ENCODE data around the gene LCORL. TPM values are rescaled to one million over a fixed set of nuclear protein-coding genes. Genes with fewer than 3 reads are reported as not detected.

LCORL gene
- total RNA-seq, 2 donors from 2014 or later = 16.5 to 20.7 TPM

- DNase-seq = peak; percentile 100
- no peaks in the 10 kb centered on the region for H3K36me3 ChIP-seq
- peak within 1 kb of the TSS; percentile 92 for H3K27ac ChIP-seq
- TF ChIP-seq, protein P1, sequence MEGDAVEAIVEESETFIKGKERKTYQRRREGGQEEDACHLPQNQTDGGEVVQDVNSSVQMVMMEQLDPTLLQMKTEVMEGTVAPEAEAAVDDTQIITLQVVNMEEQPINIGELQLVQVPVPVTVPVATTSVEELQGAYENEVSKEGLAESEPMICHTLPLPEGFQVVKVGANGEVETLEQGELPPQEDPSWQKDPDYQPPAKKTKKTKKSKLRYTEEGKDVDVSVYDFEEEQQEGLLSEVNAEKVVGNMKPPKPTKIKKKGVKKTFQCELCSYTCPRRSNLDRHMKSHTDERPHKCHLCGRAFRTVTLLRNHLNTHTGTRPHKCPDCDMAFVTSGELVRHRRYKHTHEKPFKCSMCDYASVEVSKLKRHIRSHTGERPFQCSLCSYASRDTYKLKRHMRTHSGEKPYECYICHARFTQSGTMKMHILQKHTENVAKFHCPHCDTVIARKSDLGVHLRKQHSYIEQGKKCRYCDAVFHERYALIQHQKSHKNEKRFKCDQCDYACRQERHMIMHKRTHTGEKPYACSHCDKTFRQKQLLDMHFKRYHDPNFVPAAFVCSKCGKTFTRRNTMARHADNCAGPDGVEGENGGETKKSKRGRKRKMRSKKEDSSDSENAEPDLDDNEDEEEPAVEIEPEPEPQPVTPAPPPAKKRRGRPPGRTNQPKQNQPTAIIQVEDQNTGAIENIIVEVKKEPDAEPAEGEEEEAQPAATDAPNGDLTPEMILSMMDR (IDR thresholded peaks at IDR 0.05) = no peak
- H3K9ac ChIP-seq (ENCODE audit: low read depth in 2 of 2, low read length in 2 of 2) = peak within 1 kb of the TSS; percentile 81 to 98
- intact Hi-C loops (cut with DNase I) = loop anchor here (5.0 to 10.0 kb wide), 2 partner anchors 212 to 564 kb away; partner anchors contain the start of gene LCORL
- H3K9me3 ChIP-seq = no peaks in the 10 kb centered on the region
- H3K27me3 ChIP-seq = no peaks in the 10 kb centered on the region
- H3K4me3 ChIP-seq = peak within 1 kb of the TSS; percentile 95
- peaks cover 30% of the 10 kb centered on the region for H3K4me1 ChIP-seq
These were observed 211.1 kb downstream of the LCORL start, which contains the start of the genes DCAF16 and NCAPG for GRCh38 chr4:17810260-17811077. DCAF16 (minus strand) TSS chr4:17810757; CDS start chr4:17804141, 6,616 bp downstream. NCAPG (plus strand) TSS chr4:17810979; CDS start chr4:17811078, 99 bp downstream.

- Histone ChIP-seq H3K9ac (ENCODE audit: low read depth in 2 of 2, low read length in 2 of 2) (peak overlapping the region; percentile 81 to 98), H3K4me1 (peaks cover 30% of the 10 kb centered on the region), H3K27ac (peak overlapping the region; percentile 92), H3K9me3 (no peaks in the 10 kb centered on the region), H3K27me3 (no peaks in the 10 kb centered on the region), H3K4me3 (peak overlapping the region; percentile 95), H3K36me3 (no peaks in the 10 kb centered on the region)
- no peak for DNase-seq
- TF ChIP-seq, protein P1 (IDR thresholded peaks at IDR 0.05) = no peak
- intact Hi-C loops (cut with DNase I) = loop anchor here (5.0 to 10.0 kb wide), 4 partner anchors 195 to 565 kb away; partner anchors contain the start of genes LCORL and MED28
These were observed 211.9 kb downstream of the LCORL start for GRCh38 chr4:17809667-17810066.

GRCh38 chr4:17807446-17807845, 214.1 kb downstream of the LCORL start:
- Histone ChIP-seq H3K27me3 (no peaks in the 10 kb centered on the region), H3K27ac (no peak overlapping the region), H3K4me1 (peaks cover 27% of the 10 kb centered on the region), H3K36me3 (peaks cover 8% of the 10 kb centered on the region), H3K9me3 (no peaks in the 10 kb centered on the region), H3K4me3 (no peak overlapping the region), H3K9ac (ENCODE audit: low read depth in 2 of 2, low read length in 2 of 2) (no peak overlapping the region)
- DNase-seq = no peak
- intact Hi-C loops (cut with DNase I) = loop anchor here (10.0 kb wide), 2 partner anchors 193 to 253 kb away; partner anchors contain the start of gene MED28
- TF ChIP-seq, protein P1 (IDR thresholded peaks at IDR 0.05) = no peak

DNA sequence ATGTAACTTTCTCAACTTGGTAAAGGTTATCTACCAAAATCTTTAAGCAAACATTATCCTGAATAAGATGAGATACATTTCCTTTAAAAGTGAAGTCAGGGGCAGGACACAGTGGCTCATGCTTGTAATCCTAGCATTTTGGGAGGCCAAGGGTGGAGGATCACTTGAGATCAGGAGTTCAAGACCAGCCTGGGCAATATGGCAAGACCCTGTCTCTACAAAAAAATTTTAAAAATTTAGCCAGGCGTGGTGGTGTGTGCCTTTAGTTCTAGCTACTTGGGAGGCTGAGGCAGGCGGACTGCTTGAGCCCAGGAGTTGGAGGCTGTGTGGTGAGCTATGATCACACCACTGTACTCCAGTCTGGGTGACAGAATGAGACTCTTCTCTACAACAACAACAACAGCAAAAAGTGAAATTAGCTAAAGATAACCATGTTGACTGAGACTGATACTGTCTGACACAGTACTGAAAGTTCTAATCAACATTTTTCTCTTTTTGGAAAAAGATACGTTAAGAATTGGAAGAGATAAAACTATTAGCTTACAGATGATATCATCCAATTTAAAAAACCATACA, 215.9 kb downstream of the LCORL start:
- Histone ChIP-seq H3K9ac (ENCODE audit: low read depth in 2 of 2, low read length in 2 of 2) (no peak overlapping the region), H3K4me1 (peaks cover 25% of the 10 kb centered on the region), H3K4me3 (no peak overlapping the region), H3K9me3 (no peaks in the 10 kb centered on the region), H3K27ac (no peak overlapping the region), H3K36me3 (peaks cover 8% of the 10 kb centered on the region), H3K27me3 (no peaks in the 10 kb centered on the region)
- TF ChIP-seq, protein P1 (IDR thresholded peaks at IDR 0.05) = no peak
- intact Hi-C loops (cut with DNase I) = loop anchor here (10.0 kb wide), 2 partner anchors 191 to 251 kb away; partner anchors contain the start of gene MED28
- no peak for DNase-seq

DNA sequence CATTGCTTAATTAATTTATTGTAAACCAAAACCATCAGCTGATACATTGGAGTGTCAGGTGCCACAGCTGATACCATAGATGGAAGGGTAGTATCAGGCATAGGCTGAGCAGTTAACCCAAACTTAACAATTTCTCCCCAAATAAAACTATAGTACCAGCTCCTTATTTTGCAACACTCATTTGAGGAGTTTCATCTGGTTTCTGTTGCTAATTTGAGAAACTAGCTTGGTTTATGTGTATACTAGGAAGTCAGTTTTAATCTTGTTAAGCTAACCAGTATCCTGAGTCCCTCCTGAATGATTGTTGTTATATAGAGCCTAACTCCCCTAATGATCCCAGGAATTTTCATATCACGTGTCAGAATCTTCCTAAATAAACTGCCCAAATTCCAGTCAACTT, 223.7 kb downstream of the LCORL start:
- Histone ChIP-seq H3K9me3 (no peaks in the 10 kb centered on the region), H3K4me3 (no peak overlapping the region), H3K36me3 (no peaks in the 10 kb centered on the region), H3K27ac (no peak overlapping the region), H3K27me3 (no peaks in the 10 kb centered on the region), H3K9ac (ENCODE audit: low read depth in 2 of 2, low read length in 2 of 2) (no peak overlapping the region), H3K4me1 (no peaks in the 10 kb centered on the region)
- TF ChIP-seq, protein P1 (IDR thresholded peaks at IDR 0.05) = no peak
- no peak for DNase-seq
- intact Hi-C loops (cut with DNase I) = no loop called here

All from colonic mucosa (tissue), 4 donors.